BE2C (cell line): ENCODE results near the gene SMIM14. TPM values are rescaled to one million over a fixed set of nuclear protein-coding genes. Genes with fewer than 3 reads are reported as not detected.
"Not testable (repeated sequence)": the region's sequence is repeated elsewhere in the genome, so short reads cannot be mapped to it uniquely, and the experiment has no call there.

Experiments
- DNase-seq: peaks from one replicate; pipeline ENCODE4 v3.0.0-alpha.2; 2020
- H3K27me3 ChIP-seq: fragments of 250-450 bp; sonication (Bioruptor Pico); 2 replicates; pipeline ENCODE4 v1.5.1; 2020; ENCODE audit warnings: mild to moderate bottlenecking
- H3K36me3 ChIP-seq: fragments of 250-450 bp; sonication (Bioruptor Pico); 2 replicates; pipeline ENCODE4 v1.5.1; 2020; ENCODE audit warnings: mild to moderate bottlenecking
- H3K4me1 ChIP-seq: fragments of 250-450 bp; sonication (Bioruptor Pico); 2 replicates; pipeline ENCODE4 v1.5.1; 2020
- H3K4me3 ChIP-seq: 2 replicates; pipeline ENCODE4 v1.5.1; 2011; ENCODE audit warnings: low read depth, low read length
- H3K9me3 ChIP-seq: fragments of 250-450 bp; sonication (Bioruptor Pico); 2 replicates; pipeline ENCODE4 v1.5.1; 2020
- CTCF ChIP-seq: IDR thresholded peaks from 2 replicates; pipeline ENCODE4 v1.5.1; 2012; ENCODE audit warnings: mild to moderate bottlenecking, low read depth, low read length
- polyA plus RNA-seq: library from polyadenylated mRNA; unstranded; fragments of >200 nt; gene quantifications from one replicate; pipeline ENCODE4 v1.2.1, GENCODE V29; 2012; ENCODE audit warnings: low read depth, missing spikeins; ENCODE audit not compliant: insufficient read length, insufficient read depth

The SMIM14 gene
- 4.7 TPM for polyA plus RNA-seq

GRCh38 chr4:39638354-39639239, at the start of gene SMIM14:
TSS of gene SMIM14 (minus strand) at chr4:39638865. CDS start at chr4:39605145, 33,720 bp downstream.
- TF ChIP-seq CTCF: no peak
- H3K36me3 ChIP-seq: no peaks in the 10 kb centered on the region
- no peaks in the 10 kb centered on the region for H3K4me1 ChIP-seq
- H3K4me3 ChIP-seq: peak within 1 kb of the TSS; percentile 96
- DNase-seq: peak; percentile 99
- no peaks in the 10 kb centered on the region for H3K9me3 ChIP-seq
- no peaks in the 10 kb centered on the region for H3K27me3 ChIP-seq

- Histone ChIP-seq H3K36me3 (no peaks in the 10 kb centered on the region), H3K9me3 (no peaks in the 10 kb centered on the region), H3K27me3 (no peaks in the 10 kb centered on the region), H3K4me1 (no peaks in the 10 kb centered on the region), H3K4me3 (no peak overlapping the region)
- no peak for TF ChIP-seq CTCF
- DNase-seq: no peak
Measured at GRCh38 chr4:39687014-39687413, 48.3 kb upstream of the SMIM14 start.

GRCh38 chr4:39685990-39686389, 47.3 kb upstream of the SMIM14 start:
- Histone ChIP-seq H3K36me3 (no peaks in the 10 kb centered on the region), H3K4me3 (no peak overlapping the region), H3K27me3 (no peaks in the 10 kb centered on the region), H3K4me1 (no peaks in the 10 kb centered on the region), H3K9me3 (no peaks in the 10 kb centered on the region)
- no peak for TF ChIP-seq CTCF
- DNase-seq: no peak

GRCh38 chr4:39682138-39682537, 43.5 kb upstream of the SMIM14 start:
- H3K27me3 ChIP-seq: no peaks in the 10 kb centered on the region
- no peak for DNase-seq

GRCh38 chr4:39681003-39681402, 42.3 kb upstream of the SMIM14 start:
- H3K4me3 ChIP-seq, H3K36me3 ChIP-seq, H3K27me3 ChIP-seq, DNase-seq, H3K4me1 ChIP-seq, H3K9me3 ChIP-seq: not testable (repeated sequence)

More at GRCh38 chr4:39682138-39682537, 43.5 kb upstream of the SMIM14 start:
- no peaks in the 10 kb centered on the region for H3K9me3 ChIP-seq
- H3K4me3 ChIP-seq: no peak overlapping the region
- H3K36me3 ChIP-seq: no peaks in the 10 kb centered on the region
- TF ChIP-seq CTCF: no peak
- no peaks in the 10 kb centered on the region for H3K4me1 ChIP-seq

- not testable (repeated sequence) for H3K36me3 ChIP-seq, H3K4me3 ChIP-seq, H3K4me1 ChIP-seq, H3K27me3 ChIP-seq, DNase-seq, H3K9me3 ChIP-seq
Measured at GRCh38 chr4:39675681-39676080, 37.0 kb upstream of the SMIM14 start.

- not testable (repeated sequence) for H3K4me3 ChIP-seq, DNase-seq, H3K36me3 ChIP-seq, H3K4me1 ChIP-seq, H3K9me3 ChIP-seq, H3K27me3 ChIP-seq
Measured at GRCh38 chr4:39670296-39670695, 31.6 kb upstream of the SMIM14 start.
